PC-9 (cell line): ENCODE data around the gene TFCP2L1. TPM values are rescaled to one million over a fixed set of nuclear protein-coding genes. Genes with fewer than 3 reads are reported as not detected.

Source experiments
- BruUV-seq: library from RNA; stranded (reverse); fragments of 400-500 nt; replicated peaks from 2 replicates; lab custom pipeline; 2021; lab: Mats Ljungman, UMichigan
- CTCF ChIA-PET: fragments of 300-600 bp; sonication (Branson Sonifier 250); formaldehyde crosslinking; loops from one replicate; lab custom pipeline; 2022; ENCODE audit warnings: antibody characterized with exemption; lab: Charles Lee
- POLR2A ChIA-PET: fragments of 300-600 bp; sonication (Branson Sonifier 250); formaldehyde crosslinking; loops from one replicate; lab custom pipeline; 2022; ENCODE audit warnings: antibody characterized with exemption; ENCODE audit not compliant: unreplicated experiment; lab: Charles Lee
- DNase-seq, 2 experiments: peaks; one replicate each; pipeline versions ENCODE4 v3.0.0 to v3.0.0-alpha.2; 2015 to 2022; ENCODE audit warnings: mixed read lengths in 1 of 2
- H2AFZ ChIP-seq: fragments of 200-600 bp; sonication (generic); 2 replicates; pipeline ENCODE4 v1.8.1; 2017; ENCODE audit warnings: antibody characterized with exemption
- H3F3A ChIP-seq: fragments of 200-600 bp; sonication (generic); 2 replicates; pipeline ENCODE4 v1.8.1; 2017; ENCODE audit warnings: antibody characterized with exemption, mild to moderate bottlenecking, low read depth; ENCODE audit not compliant: insufficient read depth
- H3K27ac ChIP-seq: fragments of 200-600 bp; sonication (generic); 2 replicates; pipeline ENCODE4 v1.6.1; 2016; ENCODE audit warnings: mixed run types
- H3K27me3 ChIP-seq: fragments of 200-600 bp; sonication (generic); 2 replicates; pipeline ENCODE4 v1.6.1; 2016; ENCODE audit warnings: low read depth, mixed run types; ENCODE audit not compliant: insufficient read depth
- H3K36me3 ChIP-seq: fragments of 200-600 bp; sonication (generic); 2 replicates; pipeline ENCODE4 v1.6.1; 2016; ENCODE audit warnings: low read depth, mixed run types
- H3K4me1 ChIP-seq: fragments of 200-600 bp; sonication (generic); replicated peaks from 2 replicates; pipeline ENCODE4 v1.6.1; 2016; ENCODE audit warnings: mixed run types; ENCODE audit not compliant: insufficient read depth
- H3K4me2 ChIP-seq: fragments of 200-600 bp; sonication (generic); 2 replicates; pipeline ENCODE4 v1.6.1; 2017; ENCODE audit warnings: mixed run types
- H3K4me3 ChIP-seq: fragments of 200-600 bp; sonication (generic); 2 replicates; pipeline ENCODE4 v1.6.1; 2016; ENCODE audit warnings: mixed run types
- H3K79me2 ChIP-seq: fragments of 200-600 bp; sonication (generic); 2 replicates; pipeline ENCODE4 v1.6.1; 2017; ENCODE audit warnings: low read depth, mixed run types
- H3K9me2 ChIP-seq: fragments of 200-600 bp; sonication (generic); 2 replicates; pipeline ENCODE4 v1.8.1; 2017; ENCODE audit warnings: mild to moderate bottlenecking; ENCODE audit not compliant: insufficient read depth
- H3K9me3 ChIP-seq: fragments of 200-600 bp; sonication (generic); 2 replicates; pipeline ENCODE4 v1.8.1; 2016; ENCODE audit warnings: low read depth; ENCODE audit not compliant: insufficient read depth
- H4K20me1 ChIP-seq: fragments of 200-600 bp; sonication (generic); 2 replicates; pipeline ENCODE4 v1.8.1; 2017; ENCODE audit not compliant: insufficient read depth
- CTCF ChIP-seq: fragments of 200-600 bp; sonication (generic); conservative IDR thresholded peaks from 2 replicates; pipeline ENCODE4 v1.6.1; 2017; ENCODE audit warnings: mixed run types, antibody characterized with exemption, mild to moderate bottlenecking, moderate library complexity
- EZH2 ChIP-seq: fragments of 200-600 bp; sonication (generic); IDR thresholded peaks from 2 replicates; pipeline ENCODE4 v1.8.0; 2017; ENCODE audit warnings: antibody characterized with exemption, low read depth
- intact Hi-C: fragments of 100-400 bp; cut with micrococcal nuclease; formaldehyde crosslinking; loops from one replicate; pipeline ENCODE4 v1.10.0; 2022; ENCODE audit not compliant: unreplicated experiment
- total RNA-seq: library from RNA; stranded (reverse); gene quantifications from 2 replicates; pipeline ENCODE4 v1.2.3, GENCODE V29; 2021

The TFCP2L1 gene
- total RNA-seq, 1 experiment from 2014 or later, result 4.6 TPM

- no peak overlapping the region for H3K4me2 ChIP-seq
- ChIA-PET CTCF (no interaction called here), POLR2A (no interaction called here)
- H3K27me3 ChIP-seq, result no peaks in the 10 kb centered on the region
- peaks cover 30% of the 10 kb centered on the region for H3K4me1 ChIP-seq
- no TSS peak for BruUV-seq
- intact Hi-C loops, result loop anchor here (10.0 kb wide), 1 partner anchor 83 kb away; the partner anchor contains the start of gene TFCP2L1
- no peak overlapping the region for H3K27ac ChIP-seq
- no peaks in the 10 kb centered on the region for H3K9me2 ChIP-seq
- H3K9me3 ChIP-seq, result no peaks in the 10 kb centered on the region
- H3K79me2 ChIP-seq, result no peaks in the 10 kb centered on the region
- no peak overlapping the region for H2AFZ ChIP-seq
- H4K20me1 ChIP-seq, result no peaks in the 10 kb centered on the region
- DNase-seq, result no peak
- no peak for TF ChIP-seq EZH2
- TF ChIP-seq CTCF, result no peak
- H3K4me3 ChIP-seq, result no peak overlapping the region
- H3K36me3 ChIP-seq, result no peaks in the 10 kb centered on the region
- peaks cover 10% of the 10 kb centered on the region for H3F3A ChIP-seq
Observed at GRCh38 chr2:121201796-121202195, 83.2 kb downstream of the TFCP2L1 start.

GRCh38 chr2:121200419-121201315 is 84.3 kb downstream of the TFCP2L1 start:
- CTCF ChIA-PET, result no interaction called here
- H2AFZ ChIP-seq, result no peak overlapping the region
- no peaks in the 10 kb centered on the region for H3K27me3 ChIP-seq
- DNase-seq, result no peak
- peaks cover 36% of the 10 kb centered on the region for H3K4me1 ChIP-seq
- no peaks in the 10 kb centered on the region for H3K36me3 ChIP-seq
- no peaks in the 10 kb centered on the region for H3K9me2 ChIP-seq
- peaks cover 10% of the 10 kb centered on the region for H3F3A ChIP-seq
- H4K20me1 ChIP-seq, result no peaks in the 10 kb centered on the region
- H3K4me2 ChIP-seq, result no peak overlapping the region
- POLR2A ChIA-PET, result no interaction called here
- BruUV-seq, result no TSS peak
- H3K4me3 ChIP-seq, result no peak overlapping the region
- no peaks in the 10 kb centered on the region for H3K79me2 ChIP-seq
- no peak for TF ChIP-seq EZH2
- TF ChIP-seq CTCF, result no peak
- no peak overlapping the region for H3K27ac ChIP-seq
- intact Hi-C loops, result loop anchor here (10.0 kb wide), 1 partner anchor 84 kb away; the partner anchor contains the start of gene TFCP2L1
- H3K9me3 ChIP-seq, result no peaks in the 10 kb centered on the region

GRCh38 chr2:121200011-121200347 is 85.0 kb downstream of the TFCP2L1 start:
- no peak for TF ChIP-seq EZH2
- no peak for TF ChIP-seq CTCF
- Histone ChIP-seq H3K9me3 (no peaks in the 10 kb centered on the region), H3K27ac (no peak overlapping the region), H3K79me2 (no peaks in the 10 kb centered on the region), H3K9me2 (no peaks in the 10 kb centered on the region), H3F3A (peaks cover 10% of the 10 kb centered on the region), H3K4me3 (no peak overlapping the region), H3K4me2 (no peak overlapping the region), H2AFZ (no peak overlapping the region), H4K20me1 (no peaks in the 10 kb centered on the region), H3K4me1 (peaks cover 36% of the 10 kb centered on the region), H3K27me3 (no peaks in the 10 kb centered on the region), H3K36me3 (no peaks in the 10 kb centered on the region)
- no peak for DNase-seq
- intact Hi-C loops, result loop anchor here (10.0 kb wide), 1 partner anchor 85 kb away; the partner anchor contains the start of gene TFCP2L1
- CTCF ChIA-PET, result no interaction called here
- POLR2A ChIA-PET, result no interaction called here
- no TSS peak for BruUV-seq
